ENCODE measurements around the gene ARSI.

GRCh38 chr5:150346592-150346991, 43.9 kb upstream of the ARSI start:
- TF ChIP-seq ISL1 (CRISPR knock-in tag; IDR thresholded peaks at IDR 0.05) (no peak), POU6F1 (CRISPR knock-in tag; IDR thresholded peaks at IDR 0.05; ENCODE audit: borderline replicate concordance, low read depth) (no peak), ZNF70 (CRISPR knock-in tag; IDR thresholded peaks at IDR 0.05) (no peak), ZC3H10 (CRISPR knock-in tag; IDR thresholded peaks at IDR 0.05) (no peak), ZFP30 (CRISPR knock-in tag; IDR thresholded peaks at IDR 0.05) (no peak), OSR1 (CRISPR knock-in tag; IDR thresholded peaks at IDR 0.05) (no peak), ZNF565 (CRISPR knock-in tag; conservative IDR thresholded peaks at IDR 0.05; ENCODE audit: low read depth) (no peak), SNAI2 (CRISPR knock-in tag; IDR thresholded peaks at IDR 0.05) (no peak), BACH2 (CRISPR knock-in tag; IDR thresholded peaks at IDR 0.05; ENCODE audit: borderline replicate concordance) (no peak), PPARA (CRISPR knock-in tag; IDR thresholded peaks at IDR 0.05; ENCODE audit: borderline replicate concordance) (no peak), CREB5 (CRISPR knock-in tag; IDR thresholded peaks at IDR 0.05; ENCODE audit: low read depth) (no peak), PATZ1 (CRISPR knock-in tag; IDR thresholded peaks at IDR 0.05; ENCODE audit: borderline replicate concordance) (no peak), CSDC2 (CRISPR knock-in tag; IDR thresholded peaks at IDR 0.05) (no peak)
